ENCODE data around the gene PIP5KL1.

GRCh38 chr9:127923771-127924170 is 6.8 kb downstream of the PIP5KL1 start:
- TF ChIP-seq CTCF (IDR thresholded peaks at IDR 0.05; ENCODE audit: low read depth, low read length), result no peak
- no peak for TF ChIP-seq EZH2phosphoT487 (IDR thresholded peaks at IDR 0.05; ENCODE audit: low read depth)

All from OCI-LY3 (cell line).